Hematopoietic multipotent progenitor cell treated with erythropoietin and hydrocortisone succinate and interleukin-3 and kit ligand, for 17 days (in vitro differentiated cells): ENCODE data around the gene UBASH3A.
A peak's percentile ranks its signal among the peaks of the same experiment; 100 is the strongest.

Source experiments
- DNase-seq: peaks from one replicate; pipeline ENCODE4 v3.0.0-alpha.2; 2015; ENCODE audit warnings: low spot score

UBASH3A gene

DNA sequence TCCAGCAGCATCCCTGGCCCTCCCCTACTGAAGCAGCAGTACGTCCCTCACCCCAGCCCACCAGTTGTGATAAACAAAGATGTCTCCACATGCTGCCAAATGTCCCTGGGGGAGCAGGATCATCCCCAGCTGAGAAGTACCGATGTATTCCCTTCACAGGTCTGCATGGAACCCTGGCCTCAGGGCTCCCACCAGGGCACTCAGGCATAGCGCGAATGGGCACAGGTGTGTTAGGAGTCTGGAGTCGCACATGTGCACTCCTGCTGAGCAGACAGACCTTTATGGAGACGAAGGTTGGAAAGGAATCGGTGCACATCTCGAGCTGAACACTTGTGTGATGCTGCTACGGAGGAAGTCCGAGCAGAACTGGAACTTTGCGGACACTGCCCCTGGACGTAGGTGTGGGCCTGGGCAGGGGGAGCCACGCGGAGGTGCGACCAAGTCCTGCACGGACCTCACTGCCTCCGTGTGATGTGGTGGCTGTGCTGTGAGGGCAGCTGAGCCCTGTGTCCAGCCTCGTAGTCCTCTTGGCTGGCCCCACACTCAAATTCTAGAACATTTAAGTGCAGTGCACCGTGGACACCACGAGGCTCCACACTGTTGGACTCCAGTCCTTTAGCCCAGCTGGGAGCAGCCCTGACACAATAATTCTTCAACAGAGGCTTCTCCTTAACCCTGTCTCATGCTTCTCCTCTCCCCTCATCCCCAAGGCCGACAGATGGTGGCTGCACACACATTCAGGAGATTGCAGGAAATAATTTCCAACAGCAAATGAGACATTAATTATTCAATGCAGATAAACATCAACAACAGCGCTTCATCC is 48.9 kb downstream of the UBASH3A start:
- DNase-seq, result no peak

GRCh38 chr21:42453224-42453985 is 49.7 kb downstream of the UBASH3A start:
- no peak for DNase-seq

- DNase-seq, result no peak
These were observed 50.4 kb downstream of the UBASH3A start for GRCh38 chr21:42453986-42454570.

DNA sequence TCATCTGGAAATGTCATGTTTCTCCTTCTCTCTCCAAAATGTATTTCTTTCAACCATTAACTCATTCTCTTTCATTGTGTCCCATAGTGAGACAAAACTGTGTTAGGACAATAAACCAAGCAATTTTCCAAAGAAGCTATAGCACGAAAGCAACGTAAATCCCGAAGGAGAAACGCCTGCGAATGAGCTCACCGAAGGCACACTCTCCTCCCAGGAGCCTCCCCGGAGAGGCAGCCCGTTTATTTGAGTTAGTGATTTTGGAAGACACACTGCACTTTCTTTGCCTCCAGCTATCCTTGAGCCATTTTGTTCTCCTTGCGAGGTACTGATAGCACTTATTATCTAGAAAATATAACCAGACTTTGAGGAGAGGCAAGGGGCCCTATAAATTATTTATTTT is 51.1 kb downstream of the UBASH3A start:
- DNase-seq, result no peak

DNA sequence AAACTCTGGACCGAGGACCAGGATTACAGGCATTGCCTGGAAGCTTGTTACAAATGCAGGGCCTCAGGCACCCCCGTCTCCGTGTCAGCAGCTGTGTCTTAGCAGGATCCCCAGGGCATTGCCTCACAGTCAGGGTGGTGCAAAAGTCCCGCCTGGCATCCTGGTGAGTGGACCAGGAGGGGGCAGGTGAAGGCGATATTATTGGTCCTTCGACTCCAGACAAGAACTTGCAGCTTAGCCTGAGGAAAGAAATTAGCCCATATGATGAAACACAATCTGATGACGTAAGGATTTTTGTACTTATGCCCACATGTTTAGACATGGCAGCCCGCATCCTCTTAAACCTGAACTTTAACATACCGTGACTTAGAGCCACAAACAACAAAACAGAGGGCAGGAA is 51.5 kb downstream of the UBASH3A start:
- no peak for DNase-seq

GRCh38 chr21:42455754-42456440 is 52.2 kb downstream of the UBASH3A start:
- no peak for DNase-seq

DNA sequence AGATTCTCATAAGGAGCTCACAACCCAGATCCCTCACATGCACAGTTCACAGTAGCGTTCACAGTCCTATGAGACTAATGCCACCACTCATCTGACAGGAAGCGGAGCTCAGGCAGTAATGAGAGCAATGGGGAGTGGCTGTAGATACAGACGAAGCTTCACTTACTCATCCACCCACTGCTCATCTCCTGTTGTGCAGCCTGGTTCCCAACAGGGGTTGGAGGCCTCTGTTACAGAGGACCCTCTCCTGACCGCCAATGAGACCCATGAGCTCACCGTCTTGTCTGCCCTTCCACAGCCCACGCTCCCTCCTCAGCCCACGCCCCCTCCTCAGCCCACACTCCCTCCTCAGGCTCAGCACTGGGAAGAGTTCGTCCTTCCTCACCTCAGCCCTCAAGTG is 52.8 kb downstream of the UBASH3A start:
- no peak for DNase-seq

DNA sequence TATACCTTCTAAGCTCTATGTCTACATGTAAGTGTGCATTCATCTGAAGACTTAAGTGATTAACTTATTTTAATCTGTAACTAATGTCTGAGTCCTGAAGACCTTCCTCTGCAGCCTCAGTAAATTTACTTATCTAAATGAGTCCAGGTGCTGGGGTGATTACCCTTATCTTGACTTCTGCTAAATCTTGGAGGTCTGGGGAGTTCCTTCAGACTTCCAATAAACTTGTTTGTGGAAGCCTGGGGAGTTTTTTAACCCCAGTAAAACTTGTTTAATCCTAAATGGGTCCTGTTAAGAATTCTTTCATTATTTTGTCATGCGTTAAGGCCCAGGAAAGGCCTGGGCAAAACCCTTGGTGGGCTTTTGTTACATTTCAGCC is 55.4 kb downstream of the UBASH3A start:
- DNase-seq, result no peak

DNA sequence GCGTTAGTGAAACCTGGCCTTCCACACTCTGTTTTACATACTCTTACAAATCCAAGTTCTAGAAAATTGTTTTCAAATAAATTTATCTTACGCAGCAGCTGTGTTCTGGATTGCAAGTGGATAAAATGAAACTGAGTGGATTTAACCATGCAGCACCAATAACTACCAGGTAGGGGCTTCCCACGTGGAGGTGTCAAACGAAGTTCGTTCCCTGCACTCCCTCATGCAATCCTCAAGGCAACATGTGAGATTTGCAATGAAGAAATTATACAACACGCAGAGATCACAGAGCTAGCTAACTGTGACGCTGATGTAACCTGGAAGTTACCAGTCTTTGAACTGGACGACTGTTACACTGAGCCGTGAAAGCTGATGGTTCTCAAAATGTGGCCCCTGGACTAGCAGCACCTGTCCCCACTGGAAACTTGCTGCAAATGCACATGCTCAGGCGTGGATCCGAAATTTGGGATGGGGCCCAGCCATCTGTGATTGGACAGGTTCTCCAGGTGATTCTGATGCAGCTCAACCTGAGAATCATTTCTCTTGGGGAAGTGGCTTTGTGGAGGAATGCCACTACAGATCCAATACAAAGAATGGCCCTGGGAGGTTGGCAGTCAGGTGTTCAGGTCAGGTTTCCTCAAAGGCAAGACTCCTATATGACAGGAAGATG is 56.0 kb downstream of the UBASH3A start:
- DNase-seq, result no peak

GRCh38 chr21:42460391-42461184 is 56.9 kb downstream of the UBASH3A start:
- DNase-seq, result no peak

DNA sequence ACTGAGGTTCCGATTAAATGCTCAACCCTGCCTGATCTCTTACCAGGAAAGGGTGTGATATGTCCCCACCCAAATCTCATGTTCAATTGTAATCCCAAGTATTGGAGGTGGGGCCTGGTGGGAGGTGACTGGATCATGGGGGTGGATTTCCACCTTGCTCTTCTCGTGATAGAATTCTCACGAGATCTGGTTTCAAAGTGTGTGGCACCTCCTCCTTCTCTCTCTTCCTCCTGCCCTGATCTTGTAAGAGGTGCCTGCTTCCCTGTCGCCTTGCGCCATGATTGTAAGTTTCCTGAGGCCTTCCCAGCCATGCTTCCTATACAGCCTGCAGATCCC is 57.5 kb downstream of the UBASH3A start:
- no peak for DNase-seq

- DNase-seq, result no peak
These were observed 58.5 kb downstream of the UBASH3A start for GRCh38 chr21:42461881-42462877.

- DNase-seq, result peak; percentile 45
These were observed 60.3 kb downstream of the UBASH3A start for GRCh38 chr21:42463861-42464515.

DNA sequence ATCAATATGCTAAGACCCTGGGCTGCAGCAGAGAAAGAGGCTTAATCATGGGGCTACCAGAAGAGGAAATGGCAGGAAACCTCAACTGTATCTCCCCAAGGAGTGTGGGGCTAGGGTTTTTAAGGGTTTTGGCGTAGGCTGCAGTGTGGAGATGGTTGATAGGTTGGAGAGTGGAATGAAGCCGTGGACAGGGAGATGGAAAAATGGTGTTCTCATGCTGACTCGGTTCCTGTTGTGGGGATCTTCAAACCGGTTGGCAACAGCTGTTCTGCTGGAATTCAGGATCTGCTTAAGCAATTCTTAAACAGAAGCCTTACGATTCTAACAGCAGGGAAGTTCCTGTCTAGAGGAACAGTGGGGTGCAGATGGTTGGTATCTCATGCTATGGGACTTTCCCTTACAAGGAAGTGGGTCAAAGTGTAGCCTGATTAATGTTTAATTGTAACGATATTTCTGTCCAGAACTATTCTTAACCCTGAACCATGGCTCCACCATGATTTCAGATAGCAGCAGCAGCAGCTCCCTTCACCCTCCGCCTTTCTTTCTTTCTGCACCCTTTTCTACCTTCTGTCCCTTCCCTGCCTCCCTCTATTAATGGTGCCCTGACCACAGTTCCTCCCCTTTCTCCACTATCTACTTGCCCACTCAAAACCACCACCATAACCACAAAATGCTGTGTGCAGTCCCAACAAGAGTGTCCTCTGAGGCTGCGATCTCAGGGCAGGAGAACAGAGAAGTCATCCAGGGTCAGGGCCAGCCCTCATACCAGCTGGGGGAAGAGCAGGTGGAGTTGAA is 61.5 kb downstream of the UBASH3A start:
- no peak for DNase-seq

DNA sequence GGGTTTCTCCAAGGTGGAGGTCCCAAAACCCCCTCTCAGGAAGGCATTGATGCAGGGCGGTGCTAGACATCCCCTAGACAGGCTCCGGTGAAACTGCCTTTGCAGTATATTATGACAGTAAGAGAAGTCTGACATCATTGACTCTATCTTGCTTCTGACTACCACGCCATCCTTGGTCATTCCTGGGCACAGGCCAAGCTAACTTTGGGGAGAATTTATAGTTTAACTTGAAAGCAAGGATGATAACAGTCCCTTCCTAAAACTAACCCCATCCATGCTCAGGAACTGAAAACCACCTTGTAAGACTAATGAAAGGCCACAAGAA is 62.1 kb downstream of the UBASH3A start:
- no peak for DNase-seq

- DNase-seq, result no peak
These were observed 63.0 kb downstream of the UBASH3A start for GRCh38 chr21:42466700-42467099.

GRCh38 chr21:42467140-42467983 is 63.7 kb downstream of the UBASH3A start:
- DNase-seq, result no peak
